Measurements from ENCODE around the gene GBX1. TPM values are rescaled to one million over a fixed set of nuclear protein-coding genes. Genes with fewer than 3 reads are reported as not detected.

The GBX1 gene
- total and polyA plus RNA-seq, 2 donors (not counting 1 experiment from before 2014, with no cell fraction given): not detected

GRCh38 chr7:151139791-151140190 is 27.7 kb downstream of the GBX1 start:
- no peaks in the 10 kb centered on the region for H3K27me3 ChIP-seq (ENCODE audit: control insufficient read depth, insufficient read depth, low read length)
- no peak overlapping the region for H2AFZ ChIP-seq (ENCODE audit: low read length)
- no peak overlapping the region for H3K27ac ChIP-seq (ENCODE audit: insufficient read depth, low read length)
- no peaks in the 10 kb centered on the region for H3K9me3 ChIP-seq (ENCODE audit: control insufficient read depth, insufficient read depth, low read depth, low read length)
- H3K4me2 ChIP-seq (ENCODE audit: extremely low read depth, insufficient read depth, low read length): no peak overlapping the region
- H3K4me3 ChIP-seq (replicated peaks in 1 of 4; ENCODE audit: control extremely low read depth in 1 of 4, insufficient read depth in 1 of 4, low read depth in 3 of 4, low read length in 4 of 4): no peak overlapping the region
- TF ChIP-seq EZH2 (IDR thresholded peaks at IDR 0.05; ENCODE audit: low read length, missing control alignments): no peak
- TF ChIP-seq CTCF (conservative IDR thresholded peaks at IDR 0.05 in 1 of 2, IDR thresholded peaks at IDR 0.05 in 1 of 2; ENCODE audit: low read depth in 1 of 2, low read length in 2 of 2): no peak
- no peak for DNase-seq (ENCODE audit: low read depth in 2 of 2)
- H4K20me1 ChIP-seq (ENCODE audit: control insufficient read depth, extremely low read depth, insufficient read depth, low read length): no peaks in the 10 kb centered on the region
- no peaks in the 10 kb centered on the region for H3K4me1 ChIP-seq (ENCODE audit: control insufficient read depth, extremely low read depth, insufficient read depth, low read length)
- no peak overlapping the region for H3K9ac ChIP-seq (ENCODE audit: insufficient read depth, low read length)
- H3K36me3 ChIP-seq (ENCODE audit: control insufficient read depth, insufficient read depth, low read length): peaks cover 19% of the 10 kb centered on the region
- no peaks in the 10 kb centered on the region for H3K79me2 ChIP-seq (ENCODE audit: control insufficient read depth, insufficient read depth, low read length)

GRCh38 chr7:151139071-151139790 is 28.3 kb downstream of the GBX1 start:
- no peak for TF ChIP-seq EZH2 (IDR thresholded peaks at IDR 0.05; ENCODE audit: low read length, missing control alignments)
- no peak for TF ChIP-seq CTCF (conservative IDR thresholded peaks at IDR 0.05 in 1 of 2, IDR thresholded peaks at IDR 0.05 in 1 of 2; ENCODE audit: low read depth in 1 of 2, low read length in 2 of 2)
- no peak overlapping the region for H3K4me2 ChIP-seq (ENCODE audit: extremely low read depth, insufficient read depth, low read length)
- H3K4me3 ChIP-seq (replicated peaks in 1 of 4; ENCODE audit: control extremely low read depth in 1 of 4, insufficient read depth in 1 of 4, low read depth in 3 of 4, low read length in 4 of 4): no peak overlapping the region
- H4K20me1 ChIP-seq (ENCODE audit: control insufficient read depth, extremely low read depth, insufficient read depth, low read length): no peaks in the 10 kb centered on the region
- peaks cover 24% of the 10 kb centered on the region for H3K36me3 ChIP-seq (ENCODE audit: control insufficient read depth, insufficient read depth, low read length)
- no peak overlapping the region for H3K9ac ChIP-seq (ENCODE audit: insufficient read depth, low read length)
- H2AFZ ChIP-seq (ENCODE audit: low read length): no peak overlapping the region
- no peaks in the 10 kb centered on the region for H3K27me3 ChIP-seq (ENCODE audit: control insufficient read depth, insufficient read depth, low read length)
- no peak for DNase-seq (ENCODE audit: low read depth in 2 of 2)
- H3K9me3 ChIP-seq (ENCODE audit: control insufficient read depth, insufficient read depth, low read depth, low read length): no peaks in the 10 kb centered on the region
- H3K27ac ChIP-seq (ENCODE audit: insufficient read depth, low read length): no peak overlapping the region
- no peaks in the 10 kb centered on the region for H3K79me2 ChIP-seq (ENCODE audit: control insufficient read depth, insufficient read depth, low read length)
- H3K4me1 ChIP-seq (ENCODE audit: control insufficient read depth, extremely low read depth, insufficient read depth, low read length): no peaks in the 10 kb centered on the region

- Histone ChIP-seq H3K9ac (ENCODE audit: insufficient read depth, low read length) (no peak overlapping the region), H3K4me2 (ENCODE audit: extremely low read depth, insufficient read depth, low read length) (no peak overlapping the region), H3K4me3 (replicated peaks in 1 of 4; ENCODE audit: control extremely low read depth in 1 of 4, insufficient read depth in 1 of 4, low read depth in 3 of 4, low read length in 4 of 4) (no peak overlapping the region), H2AFZ (ENCODE audit: low read length) (no peak overlapping the region), H3K36me3 (ENCODE audit: control insufficient read depth, insufficient read depth, low read length) (peaks cover 25% of the 10 kb centered on the region), H3K79me2 (ENCODE audit: control insufficient read depth, insufficient read depth, low read length) (no peaks in the 10 kb centered on the region), H3K27ac (ENCODE audit: insufficient read depth, low read length) (no peak overlapping the region), H3K27me3 (ENCODE audit: control insufficient read depth, insufficient read depth, low read length) (no peaks in the 10 kb centered on the region), H4K20me1 (ENCODE audit: control insufficient read depth, extremely low read depth, insufficient read depth, low read length) (no peaks in the 10 kb centered on the region), H3K4me1 (ENCODE audit: control insufficient read depth, extremely low read depth, insufficient read depth, low read length) (no peaks in the 10 kb centered on the region), H3K9me3 (ENCODE audit: control insufficient read depth, insufficient read depth, low read depth, low read length) (no peaks in the 10 kb centered on the region)
- no peak for DNase-seq (ENCODE audit: low read depth in 2 of 2)
- TF ChIP-seq CTCF (conservative IDR thresholded peaks at IDR 0.05 in 1 of 2, IDR thresholded peaks at IDR 0.05 in 1 of 2; ENCODE audit: low read depth in 1 of 2, low read length in 2 of 2) (no peak), EZH2 (IDR thresholded peaks at IDR 0.05; ENCODE audit: low read length, missing control alignments) (no peak)
Measured at GRCh38 chr7:151138153-151138851, 29.2 kb downstream of the GBX1 start.

Data from fibroblast of lung (primary cell).